ENCODE results near the gene KCNJ18. TPM values are rescaled to one million over a fixed set of nuclear protein-coding genes. Genes with fewer than 3 reads are reported as not detected.
"Not testable (repeated sequence)": the region's sequence is repeated elsewhere in the genome, so short reads cannot be mapped to it uniquely, and the experiment has no call there.

The KCNJ18 gene
- total RNA-seq, 1 experiment from 2014 or later: not detected

- H3K27ac Mint-ChIP-seq (ENCODE audit: unreplicated experiment); H3K27me3 ChIP-seq (replicated peaks; ENCODE audit: control insufficient read depth, insufficient read depth, low read length); H3K4me1 ChIP-seq; H3K27me3 Mint-ChIP-seq (ENCODE audit: insufficient read depth, unreplicated experiment); DNase-seq; H3K9me3 Mint-ChIP-seq (ENCODE audit: unreplicated experiment); intact Hi-C loops (cut with micrococcal nuclease; ENCODE audit: unreplicated experiment); H3K4me1 Mint-ChIP-seq (ENCODE audit: low read depth, unreplicated experiment); H3K4me3 ChIP-seq (ENCODE audit: low read depth, low read length); H3K36me3 ChIP-seq (ENCODE audit: control insufficient read depth, insufficient read depth, low read length); H3K36me3 Mint-ChIP-seq (ENCODE audit: insufficient read depth, unreplicated experiment); POLR2A ChIA-PET; BruUV-seq (replicated peaks); H3K9me3 ChIP-seq; H3K4me3 Mint-ChIP-seq (ENCODE audit: unreplicated experiment): not testable (repeated sequence)
- CTCF ChIA-PET: interaction anchor here (0.7 kb wide), 1 partner anchor 390 kb away, joined by 4 read pairs; no protein-coding TSS in a partner anchor
These were observed 56.4 kb downstream of the KCNJ18 start for GRCh38 chr17:21748686-21749085.

- DNase-seq; H3K4me3 Mint-ChIP-seq (ENCODE audit: unreplicated experiment); H3K4me1 Mint-ChIP-seq (ENCODE audit: low read depth, unreplicated experiment); H3K9me3 ChIP-seq; H3K27me3 ChIP-seq (replicated peaks; ENCODE audit: control insufficient read depth, insufficient read depth, low read length); CTCF ChIA-PET; H3K9me3 Mint-ChIP-seq (ENCODE audit: unreplicated experiment); intact Hi-C loops (cut with micrococcal nuclease; ENCODE audit: unreplicated experiment); H3K36me3 ChIP-seq (ENCODE audit: control insufficient read depth, insufficient read depth, low read length); H3K4me1 ChIP-seq; BruUV-seq (replicated peaks); H3K27ac Mint-ChIP-seq (ENCODE audit: unreplicated experiment); POLR2A ChIA-PET; H3K27me3 Mint-ChIP-seq (ENCODE audit: insufficient read depth, unreplicated experiment); H3K36me3 Mint-ChIP-seq (ENCODE audit: insufficient read depth, unreplicated experiment); H3K4me3 ChIP-seq (ENCODE audit: low read depth, low read length): not testable (repeated sequence)
These were observed 57.6 kb downstream of the KCNJ18 start for GRCh38 chr17:21749696-21750531.

- POLR2A ChIA-PET; H3K4me3 ChIP-seq (ENCODE audit: low read depth, low read length); H3K27ac Mint-ChIP-seq (ENCODE audit: unreplicated experiment); H3K27me3 Mint-ChIP-seq (ENCODE audit: insufficient read depth, unreplicated experiment); CTCF ChIA-PET; DNase-seq; H3K9me3 ChIP-seq; H3K4me1 ChIP-seq; H3K4me3 Mint-ChIP-seq (ENCODE audit: unreplicated experiment); H3K9me3 Mint-ChIP-seq (ENCODE audit: unreplicated experiment); intact Hi-C loops (cut with micrococcal nuclease; ENCODE audit: unreplicated experiment); BruUV-seq (replicated peaks); H3K27me3 ChIP-seq (replicated peaks; ENCODE audit: control insufficient read depth, insufficient read depth, low read length); H3K36me3 Mint-ChIP-seq (ENCODE audit: insufficient read depth, unreplicated experiment); H3K4me1 Mint-ChIP-seq (ENCODE audit: low read depth, unreplicated experiment); H3K36me3 ChIP-seq (ENCODE audit: control insufficient read depth, insufficient read depth, low read length): not testable (repeated sequence)
These were observed 58.8 kb downstream of the KCNJ18 start for GRCh38 chr17:21751111-21751510.
